Ureter (tissue), 1 donor: ENCODE data around the gene RPA1. TPM values are rescaled to one million over a fixed set of nuclear protein-coding genes. Genes with fewer than 3 reads are reported as not detected.

Source experiments
- DNase-seq: peaks from one replicate; pipeline ENCODE4 v3.0.0-alpha.2; 2020; ENCODE audit warnings: low spot score
- total RNA-seq: library from RNA; stranded (reverse); gene quantifications from one replicate; pipeline ENCODE4 v1.2.4, GENCODE V29; 2023
- donor health status: DM: yes; HTN: yes; CAD: no.

Gene RPA1
- total RNA-seq, 1 donor from 2014 or later, result 82.2 TPM

- no peak for DNase-seq
Measured at GRCh38 chr17:1941272-1942065, 111.7 kb downstream of the RPA1 start.

- DNase-seq, result no peak
Measured at GRCh38 chr17:1942066-1942365, 112.2 kb downstream of the RPA1 start.

GRCh38 chr17:1942666-1943435, 113.0 kb downstream of the RPA1 start:
- no peak for DNase-seq

GRCh38 chr17:1943436-1943831, 113.6 kb downstream of the RPA1 start:
- DNase-seq, result no peak

- DNase-seq, result no peak
Measured at GRCh38 chr17:1945621-1946020, 115.8 kb downstream of the RPA1 start.

- no peak for DNase-seq
Measured at GRCh38 chr17:1946021-1946932, 116.5 kb downstream of the RPA1 start.

- DNase-seq, result no peak
Measured at GRCh38 chr17:1947229-1947742, 117.5 kb downstream of the RPA1 start.

GRCh38 chr17:1947743-1948516, 118.1 kb downstream of the RPA1 start:
- no peak for DNase-seq

GRCh38 chr17:1948517-1948825, 118.7 kb downstream of the RPA1 start:
- DNase-seq, result no peak

Other genes with a start within 250 kb of the RPA1 start
- 30.9 TPM for gene SLC43A2, start 201.2 kb upstream of the RPA1 start, total RNA-seq
- 16.3 TPM for gene SCARF1, start 184.3 kb upstream of the RPA1 start, total RNA-seq
- 22.5 TPM for gene RILP, start 180.1 kb upstream of the RPA1 start, total RNA-seq
- 396 TPM for gene PRPF8, start 145.1 kb upstream of the RPA1 start, total RNA-seq
- gene TLCD2, start 119.6 kb upstream of the RPA1 start, total RNA-seq, result 9.2 TPM
- 29.5 TPM for gene WDR81, start 105.3 kb upstream of the RPA1 start, total RNA-seq
- 7.1 TPM for gene SERPINF2, start 87.1 kb upstream of the RPA1 start, total RNA-seq
- 238 TPM for gene SERPINF1, start 67.9 kb upstream of the RPA1 start, total RNA-seq
- gene SMYD4, start 103 bp upstream of the RPA1 start, total RNA-seq, result 19.0 TPM
- gene RTN4RL1, start 195.3 kb downstream of the RPA1 start, total RNA-seq, result 6.7 TPM
- gene DPH1, start 200.1 kb downstream of the RPA1 start, total RNA-seq, result 68.8 TPM
- 39.5 TPM for gene OVCA2, start 212.0 kb downstream of the RPA1 start, total RNA-seq
- gene HIC1, start 225.1 kb downstream of the RPA1 start, total RNA-seq, result 14.9 TPM